MCF 10A (cell line): Measurements from ENCODE around the gene NIM1K. TPM values are rescaled to one million over a fixed set of nuclear protein-coding genes. Genes with fewer than 3 reads are reported as not detected.

Experiments
- BruUV-seq: library from RNA; stranded (reverse); fragments of 400-500 nt; replicated peaks from 2 replicates; lab custom pipeline; 2021; lab: Mats Ljungman, UMichigan
- CTCF ChIA-PET: fragments of 300-600 bp; sonication (Branson Sonifier 250); formaldehyde crosslinking; extraction: SDS; loops from one replicate; lab custom pipeline; 2021; ENCODE audit warnings: antibody characterized with exemption, inconsistent platforms; lab: Yijun Ruan, JAX
- POLR2A ChIA-PET: fragments of 300-600, 350-650 bp; sonication (Branson Sonifier 250); formaldehyde crosslinking; extraction: SDS; loops from one replicate; lab custom pipeline; 2020; ENCODE audit warnings: antibody characterized with exemption, inconsistent platforms; lab: Yijun Ruan, JAX
- DNase-seq: peaks from one replicate; pipeline ENCODE4 v3.0.0-alpha.2; 2018; ENCODE audit not compliant: unreplicated experiment
- H3K27ac Mint-ChIP-seq: one replicate; pipeline ENCODE4 v1.8.0; 2022; ENCODE audit warnings: mild to moderate bottlenecking, low read depth, mixed read lengths; ENCODE audit not compliant: unreplicated experiment
- H3K27me3 Mint-ChIP-seq: one replicate; pipeline ENCODE4 v1.8.0; 2022; ENCODE audit warnings: mixed read lengths; ENCODE audit not compliant: insufficient read depth, unreplicated experiment
- H3K36me3 Mint-ChIP-seq: one replicate; pipeline ENCODE4 v1.8.0; 2022; ENCODE audit warnings: mild to moderate bottlenecking, moderate library complexity, mixed read lengths; ENCODE audit not compliant: insufficient read depth, unreplicated experiment
- H3K4me1 Mint-ChIP-seq: one replicate; pipeline ENCODE4 v1.8.0; 2022; ENCODE audit warnings: mixed read lengths; ENCODE audit not compliant: insufficient read depth, unreplicated experiment
- H3K4me3 Mint-ChIP-seq: one replicate; pipeline ENCODE4 v1.8.0; 2022; ENCODE audit warnings: mild to moderate bottlenecking, moderate library complexity, mixed read lengths; ENCODE audit not compliant: unreplicated experiment
- H3K9me3 Mint-ChIP-seq: one replicate; pipeline ENCODE4 v1.8.0; 2022; ENCODE audit warnings: mixed read lengths; ENCODE audit not compliant: unreplicated experiment
- intact Hi-C: fragments of 100-400 bp; cut with micrococcal nuclease; formaldehyde crosslinking; loops from 2 replicates; pipeline ENCODE4 v1.14.1; 2022
- total RNA-seq: library from RNA; stranded (reverse); gene quantifications from 2 replicates; pipeline ENCODE4 v1.2.3, GENCODE V29; 2022
- TF ChIP-seq, protein P1 (sequence below): fragments of 200-600 bp; IDR thresholded peaks from one replicate; pipeline ENCODE4 v1.8.0; 2022; ENCODE audit warnings: antibody characterized with exemption, mild to moderate bottlenecking; ENCODE audit not compliant: unreplicated experiment

The NIM1K gene
- total RNA-seq, 1 experiment from 2014 or later: not detected

DNA sequence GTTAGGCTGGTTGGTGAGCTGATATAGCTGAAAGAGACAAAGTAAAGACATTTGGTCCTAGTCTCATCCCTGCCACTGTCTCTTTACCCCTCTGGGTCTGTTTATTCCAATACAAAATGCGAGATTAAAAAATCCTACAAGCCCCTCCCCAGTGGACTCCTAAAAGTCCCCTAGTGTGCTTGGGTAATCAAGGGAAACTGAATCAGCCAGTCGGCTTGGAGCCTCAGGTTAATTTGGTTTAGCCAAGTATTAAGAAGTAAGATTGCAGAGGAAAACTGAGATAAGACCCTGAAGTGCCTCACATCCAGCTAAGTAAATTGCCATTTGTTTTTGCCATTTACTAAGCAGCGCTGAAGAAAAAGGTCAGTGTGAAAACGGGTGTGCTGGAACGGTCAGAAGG, 10.4 kb downstream of the NIM1K start:
- intact Hi-C loops: no loop called here
- CTCF ChIA-PET: interaction anchor here (1.0 to 1.3 kb wide), 4 partner anchors 13 to 78 kb away, joined by 3 to 4 read pairs (median 4); no protein-coding TSS in a partner anchor
- Mint-ChIP-seq H3K4me3 (no peak overlapping the region), H3K27me3 (no peaks in the 10 kb centered on the region), H3K4me1 (peaks cover 4% of the 10 kb centered on the region), H3K36me3 (no peaks in the 10 kb centered on the region), H3K27ac (no peak overlapping the region), H3K9me3 (no peaks in the 10 kb centered on the region)
- DNase-seq: no peak
- no TSS peak for BruUV-seq
- TF ChIP-seq, protein P1, sequence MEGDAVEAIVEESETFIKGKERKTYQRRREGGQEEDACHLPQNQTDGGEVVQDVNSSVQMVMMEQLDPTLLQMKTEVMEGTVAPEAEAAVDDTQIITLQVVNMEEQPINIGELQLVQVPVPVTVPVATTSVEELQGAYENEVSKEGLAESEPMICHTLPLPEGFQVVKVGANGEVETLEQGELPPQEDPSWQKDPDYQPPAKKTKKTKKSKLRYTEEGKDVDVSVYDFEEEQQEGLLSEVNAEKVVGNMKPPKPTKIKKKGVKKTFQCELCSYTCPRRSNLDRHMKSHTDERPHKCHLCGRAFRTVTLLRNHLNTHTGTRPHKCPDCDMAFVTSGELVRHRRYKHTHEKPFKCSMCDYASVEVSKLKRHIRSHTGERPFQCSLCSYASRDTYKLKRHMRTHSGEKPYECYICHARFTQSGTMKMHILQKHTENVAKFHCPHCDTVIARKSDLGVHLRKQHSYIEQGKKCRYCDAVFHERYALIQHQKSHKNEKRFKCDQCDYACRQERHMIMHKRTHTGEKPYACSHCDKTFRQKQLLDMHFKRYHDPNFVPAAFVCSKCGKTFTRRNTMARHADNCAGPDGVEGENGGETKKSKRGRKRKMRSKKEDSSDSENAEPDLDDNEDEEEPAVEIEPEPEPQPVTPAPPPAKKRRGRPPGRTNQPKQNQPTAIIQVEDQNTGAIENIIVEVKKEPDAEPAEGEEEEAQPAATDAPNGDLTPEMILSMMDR: no peak
- POLR2A ChIA-PET: interaction anchor here (0.8 kb wide), 1 partner anchor 9 kb away, joined by 3 read pairs; no protein-coding TSS in a partner anchor

DNA sequence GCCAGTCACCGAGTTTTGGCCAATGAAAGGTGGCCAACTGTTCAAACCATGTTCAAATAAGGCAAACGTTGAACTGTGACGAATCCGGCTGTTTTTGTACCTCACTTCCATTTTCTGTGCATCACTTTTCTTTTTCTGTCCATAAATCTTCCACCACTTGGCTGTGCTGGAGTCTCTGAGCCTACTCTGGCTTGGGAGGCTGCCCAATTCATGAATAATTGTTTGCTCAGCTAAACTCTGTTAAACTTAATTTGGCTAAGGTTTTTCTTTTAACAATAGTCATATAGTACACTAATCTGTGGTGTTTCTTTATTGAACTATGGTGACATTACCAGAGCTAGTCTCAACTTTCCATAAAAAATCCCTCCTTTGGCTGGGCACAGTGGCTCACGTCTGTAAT, 11.3 kb downstream of the NIM1K start:
- H3K9me3 Mint-ChIP-seq: no peaks in the 10 kb centered on the region
- no peaks in the 10 kb centered on the region for H3K36me3 Mint-ChIP-seq
- no peaks in the 10 kb centered on the region for H3K4me1 Mint-ChIP-seq
- POLR2A ChIA-PET: interaction anchor here (0.6 kb wide), 1 partner anchor 110 kb away, joined by 4 read pairs; the partner anchor contains the start of gene HMGCS1
- TF ChIP-seq, protein P1: no peak
- no TSS peak for BruUV-seq
- CTCF ChIA-PET: interaction anchor here (0.8 to 1.3 kb wide), 6 partner anchors 10 to 185 kb away, joined by 3 to 4 read pairs (median 3); no protein-coding TSS in a partner anchor
- H3K4me3 Mint-ChIP-seq: no peak overlapping the region
- DNase-seq: no peak
- no peaks in the 10 kb centered on the region for H3K27me3 Mint-ChIP-seq
- intact Hi-C loops: no loop called here
- no peak overlapping the region for H3K27ac Mint-ChIP-seq

- Mint-ChIP-seq H3K27ac (no peak overlapping the region), H3K36me3 (no peaks in the 10 kb centered on the region), H3K4me1 (peaks cover 5% of the 10 kb centered on the region), H3K4me3 (no peak overlapping the region), H3K27me3 (no peaks in the 10 kb centered on the region), H3K9me3 (no peaks in the 10 kb centered on the region)
- DNase-seq: no peak
- ChIA-PET CTCF (interaction anchor here (0.6 kb wide), 1 partner anchor 605 kb away, joined by 3 read pairs; no protein-coding TSS in a partner anchor), POLR2A (interaction anchor here (0.7 kb wide), 1 partner anchor 166 kb away, joined by 3 read pairs; no protein-coding TSS in a partner anchor)
- BruUV-seq: no TSS peak
- TF ChIP-seq, protein P1: no peak
- intact Hi-C loops: loop anchor here (5.0 kb wide), 1 partner anchor 98 kb away; no protein-coding TSS in a partner anchor
These were observed 12.9 kb downstream of the NIM1K start for GRCh38 chr5:43204958-43205357.

DNA sequence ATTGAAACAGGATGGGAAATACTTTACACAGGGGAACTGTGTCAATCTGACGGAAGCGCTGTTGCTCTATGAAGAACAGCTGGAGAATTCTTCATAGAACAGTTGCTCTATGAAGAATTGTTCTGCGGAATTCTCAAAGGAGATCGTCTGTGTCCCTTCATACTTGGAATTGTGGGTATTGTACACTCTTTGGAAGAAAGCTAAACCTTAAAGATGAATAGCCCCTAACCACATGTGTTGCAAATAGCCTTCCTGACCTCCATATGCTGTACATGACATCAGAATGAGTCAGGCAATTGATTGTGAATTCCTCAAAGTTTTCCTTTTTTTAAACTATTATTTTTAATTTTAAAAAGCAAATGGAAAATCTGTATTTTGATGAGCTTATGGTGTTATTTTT, 15.6 kb downstream of the NIM1K start:
- TF ChIP-seq, protein P1: no peak
- CTCF ChIA-PET: no interaction called here
- intact Hi-C loops: loop anchor here (5.0 kb wide), 1 partner anchor 100 kb away; no protein-coding TSS in a partner anchor
- H3K27me3 Mint-ChIP-seq: peaks cover 17% of the 10 kb centered on the region
- H3K9me3 Mint-ChIP-seq: no peaks in the 10 kb centered on the region
- BruUV-seq: no TSS peak
- no peaks in the 10 kb centered on the region for H3K36me3 Mint-ChIP-seq
- H3K4me3 Mint-ChIP-seq: no peak overlapping the region
- peaks cover 5% of the 10 kb centered on the region for H3K4me1 Mint-ChIP-seq
- DNase-seq: no peak
- POLR2A ChIA-PET: interaction anchor here (1.2 kb wide), 1 partner anchor 86 kb away, joined by 3 read pairs; no protein-coding TSS in a partner anchor
- H3K27ac Mint-ChIP-seq: no peak overlapping the region
